Right lobe of liver (tissue), 6 donors: ENCODE results near the gene ARL4A. TPM values are rescaled to one million over a fixed set of nuclear protein-coding genes. Genes with fewer than 3 reads are reported as not detected.
A peak's percentile ranks its signal among the peaks of the same experiment; 100 is the strongest.

Experiments used
- ATAC-seq, 4 donors: fragments of 200-7000 bp; cut with Tn5 transposase; one replicate each; pipeline ENCODE4 v1.9.1; 2020; ENCODE audit warnings: mild to moderate bottlenecking in 4 of 4, moderate library complexity in 4 of 4
- DNase-seq, 3 donors: peaks; one replicate each; pipeline ENCODE4 v3.0.0-alpha.2; 2020
- H3K27ac ChIP-seq, 3 donors: fragments of 200-600 bp; one replicate each; pipeline ENCODE4 v1.8.0; 2022
- H3K27me3 ChIP-seq, 2 donors: fragments of 200-600 bp; one replicate each; pipeline ENCODE4 v1.8.0; 2022
- H3K36me3 ChIP-seq, 4 donors: fragments of 200-600 bp; sonication (generic) in 1 of 4; one replicate each; pipeline versions ENCODE4 v1.5.1 to v1.8.0; 2017 to 2022; ENCODE audit warnings: control low read depth in 1 of 4
- H3K4me1 ChIP-seq, 4 donors: fragments of 200-600 bp; sonication (generic) in 1 of 4; one replicate each; pipeline versions ENCODE4 v1.5.1 to v1.8.0; 2017 to 2022; ENCODE audit warnings: control low read depth in 1 of 4
- H3K4me3 ChIP-seq, 3 donors: fragments of 200-600 bp; one replicate each; pipeline ENCODE4 v1.8.0; 2022
- H3K9me3 ChIP-seq, 4 donors: fragments of 200-600 bp; sonication (generic) in 1 of 4; one replicate each; pipeline versions ENCODE4 v1.5.1 to v1.8.0; 2017 to 2022; ENCODE audit warnings: control low read depth in 1 of 4
- CTCF ChIP-seq, 4 donors: fragments of 200-600 bp in 3 of 4; fragments of 450-650 bp in 1 of 4; IDR thresholded peaks; one replicate each; pipeline versions ENCODE4 v1.5.1 to v1.8.0; 2016 to 2022; ENCODE audit warnings: antibody characterized with exemption in 4 of 4, mild to moderate bottlenecking in 2 of 4
- POLR2A ChIP-seq: fragments of 450-650 bp; IDR thresholded peaks from one replicate; pipeline ENCODE4 v1.6.1; 2017; ENCODE audit warnings: antibody characterized with exemption, mild to moderate bottlenecking
- WGBS: methylation state at CpG from one replicate; pipeline ENCODE4 v1.1.6; 2018; ENCODE audit warnings: low coverage, low lambda C conversion rate; ENCODE audit not compliant: insufficient coverage; ENCODE audit errors: missing lambda C conversion rate; 5-methylcytosine and 5-hydroxymethylcytosine counted together
- intact Hi-C, 2 donors: fragments of 100-400 bp; cut with DNase I; formaldehyde crosslinking; loops; one replicate each; pipeline versions ENCODE4 v1.11.2 to v1.14.1; 2022
- total RNA-seq, 6 experiments: library from RNA; depleted of rRNA in 2 of 6; stranded (reverse); fragments of >200 nt in 2 of 6; fragmentation: NEBNext Ultra II Directional in 3 of 6; extraction: Animal tissue kit (Norgen Biotek cat#: 25700) in 3 of 6; gene quantifications; one replicate each; pipeline versions ENCODE4 v1.1.0 to v1.2.4, GENCODE V29; 2016 to 2023
- donor health status: DM: no; HTN: yes; CAD: no.
- donor health status: DM: no; HTN: no; CAD: no.
- donor health status: DM: no; HTN: no; CAD: no.
- donor health status: DM: no; HTN: yes; CAD: no.
- donor health status: DM: no; HTN: yes; CAD: no.

The ARL4A gene
- total RNA-seq, 6 experiments from 2014 or later: 4.4 to 19.2 (median 8.3) TPM

DNA sequence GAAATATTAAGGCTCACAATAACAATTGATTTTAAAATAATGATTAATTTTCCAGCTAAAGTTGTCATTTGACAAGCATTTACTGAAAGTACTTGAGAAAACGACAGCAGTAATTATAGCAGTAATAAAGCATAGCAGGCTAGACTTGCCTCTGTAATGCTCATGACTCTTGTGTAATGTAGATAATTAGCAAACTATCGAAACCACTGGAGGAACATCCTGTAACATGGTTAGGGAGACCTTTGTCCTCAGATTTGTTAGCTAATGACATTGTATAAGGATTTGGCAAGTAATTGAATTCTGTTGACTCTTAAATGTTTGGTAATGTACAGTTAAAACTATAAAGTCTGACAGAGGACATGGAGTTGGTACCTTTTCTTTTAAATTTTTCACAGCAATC is 24.8 kb downstream of the ARL4A start:
- intact Hi-C loops: no loop called here
- 18% methylated on average over 2 of the region's 2 CpGs for WGBS
- no peaks in the 10 kb centered on the region for H3K9me3 ChIP-seq
- H3K36me3 ChIP-seq: no peaks in the 10 kb centered on the region
- H3K4me1 ChIP-seq: no peaks in the 10 kb centered on the region
- ATAC-seq (peak in 3 of 4 donors; percentile 51 to 69 (median 52)), DNase-seq (no peak)
- TF ChIP-seq CTCF (IDR thresholded peaks at IDR 0.05) (no peak), POLR2A (no peak)
- H3K27me3 ChIP-seq: no peaks in the 10 kb centered on the region
- H3K4me3 ChIP-seq: no peak overlapping the region
- H3K27ac ChIP-seq: no peak overlapping the region

- intact Hi-C loops: no loop called here
- peak in 3 of 4 donors; percentile 9 to 48 (median 10) for ATAC-seq
- H3K4me1 ChIP-seq: no peaks in the 10 kb centered on the region
- no peak overlapping the region for H3K27ac ChIP-seq
- H3K36me3 ChIP-seq: no peaks in the 10 kb centered on the region
- no peaks in the 10 kb centered on the region for H3K9me3 ChIP-seq
- H3K4me3 ChIP-seq: no peak overlapping the region
- WGBS: 67% methylated on average over 1 of the region's 1 CpG
- no peak for DNase-seq
- TF ChIP-seq CTCF (IDR thresholded peaks at IDR 0.05) (no peak), POLR2A (no peak)
- H3K27me3 ChIP-seq: no peaks in the 10 kb centered on the region
Measured at GRCh38 chr7:12713625-12714378, 26.4 kb downstream of the ARL4A start.

DNA sequence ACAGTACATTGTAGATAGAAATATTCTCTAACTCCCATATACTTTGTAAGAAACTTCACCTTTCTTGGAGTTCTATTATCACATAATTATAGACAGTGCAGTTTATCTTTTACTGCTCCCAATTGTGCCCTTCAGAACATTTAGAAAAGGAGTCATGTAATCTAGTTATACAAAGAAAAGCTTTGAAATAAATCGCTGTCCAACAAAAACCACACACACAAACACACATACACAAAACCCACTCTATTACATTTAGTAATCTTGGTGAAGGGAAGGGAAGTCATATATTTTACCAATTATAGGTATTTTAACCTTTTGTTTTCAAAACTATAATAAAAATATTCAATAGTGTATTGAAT is 26.9 kb downstream of the ARL4A start:
- intact Hi-C loops: no loop called here
- Histone ChIP-seq H3K4me3 (no peak overlapping the region), H3K27me3 (no peaks in the 10 kb centered on the region), H3K9me3 (no peaks in the 10 kb centered on the region), H3K27ac (no peak overlapping the region), H3K36me3 (no peaks in the 10 kb centered on the region), H3K4me1 (no peaks in the 10 kb centered on the region)
- DNase-seq (no peak), ATAC-seq (no peak)
- TF ChIP-seq CTCF (IDR thresholded peaks at IDR 0.05): no peak
- 89% methylated on average over 1 of the region's 1 CpG for WGBS

DNA sequence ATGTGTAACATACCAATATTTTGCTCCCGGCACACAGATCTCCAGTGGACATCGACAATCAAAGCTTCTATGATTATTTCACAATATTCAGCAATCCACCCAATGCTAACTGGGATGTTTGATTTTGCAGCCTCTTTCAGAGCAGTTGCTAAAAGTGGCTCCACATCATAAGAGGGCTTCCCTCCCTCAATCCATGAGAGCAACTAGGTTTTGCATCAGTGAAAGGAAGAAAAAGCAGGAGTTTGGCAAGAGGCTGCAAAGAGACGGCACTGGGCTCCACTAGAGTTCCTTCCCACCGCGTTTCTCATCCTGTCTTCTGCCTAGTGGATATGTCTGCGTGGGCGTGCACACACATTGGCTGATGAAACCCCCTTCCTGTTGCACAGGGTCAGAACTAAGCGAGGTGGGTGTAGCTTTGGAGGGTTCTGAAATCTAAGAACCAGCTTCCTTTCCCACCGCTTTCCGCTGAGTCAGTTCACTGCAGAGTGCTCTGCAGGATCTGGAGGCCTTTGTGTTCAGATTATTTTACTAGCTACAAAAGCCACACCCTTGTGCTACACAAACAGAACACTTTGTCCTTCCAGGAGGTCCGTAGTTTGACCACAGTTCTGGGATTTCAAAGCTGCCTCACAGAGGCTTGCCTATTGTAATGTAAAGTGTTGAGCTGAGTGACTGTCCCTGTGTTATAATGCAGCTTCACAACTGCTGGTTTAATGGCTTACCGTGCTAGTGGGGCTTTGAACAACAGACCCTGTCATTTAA is 28.1 kb downstream of the ARL4A start:
- peak overlapping the region in 1 of 3 donors; percentile 9 for H3K4me3 ChIP-seq
- no peaks in the 10 kb centered on the region for H3K27me3 ChIP-seq
- ATAC-seq: peak; percentile 86 to 91 (median 87)
- peak overlapping the region in 2 of 3 donors; percentile 4 to 29 for H3K27ac ChIP-seq
- WGBS: 23% methylated on average over 8 of the region's 12 CpGs
- H3K4me1 ChIP-seq: no peaks in the 10 kb centered on the region
- intact Hi-C loops: no loop called here
- peak in 2 of 3 donors; percentile 41 to 69 for DNase-seq
- no peaks in the 10 kb centered on the region for H3K9me3 ChIP-seq
- TF ChIP-seq CTCF (IDR thresholded peaks at IDR 0.05) (no peak), POLR2A (peak; percentile 44)
- no peaks in the 10 kb centered on the region for H3K36me3 ChIP-seq
